Upper lobe of right lung (tissue), 1 donor: Measurements from ENCODE around the gene MXRA7. TPM values are rescaled to one million over a fixed set of nuclear protein-coding genes. Genes with fewer than 3 reads are reported as not detected.

Source experiments
- ATAC-seq: fragments of 200-7000 bp; cut with Tn5 transposase; one replicate; pipeline ENCODE4 v1.9.1; 2020; ENCODE audit warnings: mild to moderate bottlenecking, moderate library complexity
- DNase-seq: peaks from one replicate; pipeline ENCODE4 v3.0.0-alpha.2; 2020
- H3K27ac ChIP-seq: fragments of 200-600 bp; one replicate; pipeline ENCODE4 v1.8.0; 2022
- H3K27me3 ChIP-seq: fragments of 200-600 bp; one replicate; pipeline ENCODE4 v1.8.0; 2022; ENCODE audit warnings: mild to moderate bottlenecking
- H3K36me3 ChIP-seq: fragments of 200-600 bp; one replicate; pipeline ENCODE4 v1.8.0; 2022
- H3K4me1 ChIP-seq: fragments of 200-600 bp; one replicate; pipeline ENCODE4 v1.8.0; 2022
- H3K4me3 ChIP-seq: fragments of 200-600 bp; one replicate; pipeline ENCODE4 v1.8.0; 2022; ENCODE audit warnings: mild to moderate bottlenecking
- H3K9me3 ChIP-seq: fragments of 200-600 bp; one replicate; pipeline ENCODE4 v1.8.0; 2022
- CTCF ChIP-seq: fragments of 200-600 bp; IDR thresholded peaks from one replicate; pipeline ENCODE4 v1.8.0; 2022; ENCODE audit warnings: antibody characterized with exemption
- intact Hi-C: fragments of 100-400 bp; cut with DNase I; formaldehyde crosslinking; loops from one replicate; pipeline ENCODE4 v1.11.0; 2022
- total RNA-seq: library from RNA; stranded (reverse); fragmentation: NEBNext Ultra II Directional; extraction: Animal tissue kit (Norgen Biotek cat#: 25700); gene quantifications from one replicate; pipeline ENCODE4 v1.2.1, GENCODE V29; 2021
- donor health status: DM: no; HTN: yes; CAD: no; lungs with severe emphysema.

The MXRA7 gene
- total RNA-seq, 1 donor from 2014 or later, result 159 TPM

DNA sequence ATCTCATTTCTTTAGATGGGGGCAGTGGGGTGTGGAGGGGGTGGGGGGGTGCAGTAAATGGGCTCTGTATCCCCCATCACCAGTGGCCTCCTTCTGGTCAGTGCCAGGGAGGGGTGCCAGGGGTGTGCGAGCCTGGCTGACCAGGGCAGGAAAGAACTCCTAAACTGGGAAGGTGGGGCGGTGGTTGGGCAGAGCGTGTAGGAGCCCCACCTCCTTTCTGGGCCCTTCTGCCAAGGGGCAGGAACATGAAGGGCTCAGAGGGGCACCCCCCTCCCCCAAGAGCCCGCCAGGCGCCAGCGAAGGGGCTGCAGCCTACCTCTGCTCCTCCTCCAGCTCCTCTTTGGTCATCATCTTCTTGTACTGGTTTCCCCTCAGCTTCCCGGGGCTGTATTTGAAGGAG, 26.0 kb downstream of the MXRA7 start:
- ATAC-seq (no peak), DNase-seq (no peak)
- intact Hi-C loops, result no loop called here
- no peaks in the 10 kb centered on the region for H3K27me3 ChIP-seq
- H3K27ac ChIP-seq, result no peak overlapping the region
- H3K9me3 ChIP-seq, result no peaks in the 10 kb centered on the region
- H3K4me1 ChIP-seq, result peaks cover 34% of the 10 kb centered on the region
- H3K36me3 ChIP-seq, result peaks cover 12% of the 10 kb centered on the region
- H3K4me3 ChIP-seq, result no peak overlapping the region
- no peak for TF ChIP-seq CTCF

DNA sequence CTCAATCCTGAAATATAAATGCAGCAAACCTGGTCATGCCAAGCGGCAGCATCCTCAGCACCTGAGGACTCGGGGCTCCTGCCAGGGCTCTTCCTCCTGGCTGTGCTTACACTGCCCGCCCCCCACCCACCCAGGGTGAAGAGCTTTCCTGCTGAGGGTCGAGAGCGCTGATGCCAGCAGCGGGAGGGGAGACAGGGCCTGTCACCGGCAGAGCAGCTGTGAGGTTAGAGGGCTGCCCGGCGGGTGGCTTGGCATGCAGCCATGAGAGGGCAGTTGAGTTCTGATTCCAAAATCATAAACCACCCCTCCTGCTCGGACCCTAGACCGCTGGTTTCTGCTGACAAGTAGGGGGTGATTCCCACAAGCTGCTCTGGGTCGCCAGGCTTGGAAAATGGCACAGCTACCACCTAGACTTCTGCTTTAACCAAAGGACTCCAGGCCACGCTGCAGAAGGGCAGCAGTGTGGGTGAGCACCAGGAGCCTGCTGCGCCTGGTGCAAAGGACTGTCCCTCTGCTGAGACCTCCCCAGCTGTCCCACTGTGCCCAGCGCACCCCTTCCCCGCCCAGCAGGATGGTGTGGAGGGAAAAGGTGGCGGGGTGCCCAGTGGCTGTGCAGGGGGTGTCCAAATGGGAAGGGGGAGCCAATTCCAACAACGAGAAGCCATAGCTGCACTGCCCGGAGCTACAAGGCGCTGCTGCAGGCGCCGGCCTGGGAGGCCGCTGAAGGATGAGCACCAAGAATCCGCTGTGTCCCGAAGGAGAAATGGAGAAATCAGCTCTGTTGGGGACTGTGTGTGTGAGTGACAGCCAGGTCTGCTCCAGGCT, 26.6 kb downstream of the MXRA7 start:
- Histone ChIP-seq H3K36me3 (peaks cover 12% of the 10 kb centered on the region), H3K27ac (no peak overlapping the region), H3K4me1 (peaks cover 29% of the 10 kb centered on the region), H3K9me3 (no peaks in the 10 kb centered on the region), H3K4me3 (no peak overlapping the region), H3K27me3 (no peaks in the 10 kb centered on the region)
- intact Hi-C loops, result no loop called here
- ATAC-seq, result no peak
- DNase-seq, result no peak
- no peak for TF ChIP-seq CTCF

DNA sequence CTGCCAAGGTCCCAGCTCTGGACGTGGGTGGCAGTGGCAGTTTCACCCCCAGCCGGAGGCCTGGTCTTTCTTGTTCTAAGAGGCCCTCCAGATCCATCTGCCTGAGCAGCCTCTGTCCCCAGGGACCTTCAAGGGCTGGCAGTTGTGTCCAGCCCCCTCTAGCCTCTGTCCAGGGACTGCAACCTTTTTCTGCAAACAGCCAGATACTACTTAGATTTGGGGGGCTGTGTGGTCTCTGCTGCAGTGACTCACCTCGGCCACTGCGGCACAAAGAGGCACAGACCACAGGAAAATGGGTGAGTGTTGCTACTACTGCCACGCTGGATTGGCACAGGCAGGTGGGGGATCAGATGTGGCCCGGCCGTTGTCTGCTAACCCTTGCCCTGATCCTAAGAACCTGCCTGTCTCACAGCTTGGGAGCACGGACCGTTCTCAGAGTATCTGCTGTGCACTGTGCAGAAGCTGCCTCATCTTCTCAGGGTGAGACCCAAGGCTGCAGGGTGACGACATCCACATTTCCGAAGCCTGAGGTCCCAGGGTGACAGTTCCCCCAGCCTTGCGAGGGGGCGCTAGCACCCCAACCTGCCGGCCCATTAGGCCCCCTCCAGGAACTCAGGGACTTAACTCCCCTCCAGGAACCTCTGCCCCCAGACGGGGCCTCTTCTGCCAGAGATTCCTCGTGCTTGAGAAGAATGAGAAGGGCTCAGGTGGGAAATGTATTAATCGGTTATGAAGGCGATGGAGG, 27.6 kb downstream of the MXRA7 start:
- peaks cover 12% of the 10 kb centered on the region for H3K36me3 ChIP-seq
- no peak overlapping the region for H3K27ac ChIP-seq
- TF ChIP-seq CTCF, result no peak
- H3K4me3 ChIP-seq, result no peak overlapping the region
- no peaks in the 10 kb centered on the region for H3K27me3 ChIP-seq
- intact Hi-C loops, result no loop called here
- DNase-seq (no peak), ATAC-seq (no peak)
- H3K9me3 ChIP-seq, result no peaks in the 10 kb centered on the region
- peaks cover 20% of the 10 kb centered on the region for H3K4me1 ChIP-seq

GRCh38 chr17:76682296-76682695, 28.5 kb downstream of the MXRA7 start:
- no peak for DNase-seq
- TF ChIP-seq CTCF, result no peak

GRCh38 chr17:76681222-76682137, 29.3 kb downstream of the MXRA7 start:
- Histone ChIP-seq H3K9me3 (no peaks in the 10 kb centered on the region), H3K36me3 (peaks cover 24% of the 10 kb centered on the region), H3K4me3 (no peak overlapping the region), H3K4me1 (peaks cover 8% of the 10 kb centered on the region), H3K27ac (no peak overlapping the region), H3K27me3 (no peaks in the 10 kb centered on the region)
- peak; percentile 79 for ATAC-seq
- DNase-seq, result peak; percentile 78
- intact Hi-C loops, result no loop called here
- TF ChIP-seq CTCF, result peak; percentile 71

More at GRCh38 chr17:76682296-76682695, 28.5 kb downstream of the MXRA7 start:
- Histone ChIP-seq H3K4me3 (no peak overlapping the region), H3K27ac (no peak overlapping the region), H3K27me3 (no peaks in the 10 kb centered on the region), H3K4me1 (peaks cover 14% of the 10 kb centered on the region), H3K36me3 (peaks cover 17% of the 10 kb centered on the region), H3K9me3 (no peaks in the 10 kb centered on the region)
- intact Hi-C loops, result no loop called here
- ATAC-seq, result no peak
